Measurements from ENCODE around the gene RASGRF2. TPM values are rescaled to one million over a fixed set of nuclear protein-coding genes. Genes with fewer than 3 reads are reported as not detected.

Gene RASGRF2
- polyA plus RNA-seq, 1 donor from 2014 or later, result 0.42 TPM

GRCh38 chr5:81067406-81067805 lies 107.2 kb downstream of the RASGRF2 start:
- H3K9ac ChIP-seq (ENCODE audit: low read length), result no peak overlapping the region
- H3K27me3 ChIP-seq (ENCODE audit: insufficient read depth, low read depth, low read length), result no peaks in the 10 kb centered on the region
- H3K9me2 ChIP-seq (ENCODE audit: insufficient read depth, low read length), result no peaks in the 10 kb centered on the region
- no peak overlapping the region for H3K4me2 ChIP-seq (ENCODE audit: low read length)
- H3F3A ChIP-seq (ENCODE audit: insufficient read depth, low read length, poor library complexity, severe bottlenecking), result no peaks in the 10 kb centered on the region
- H3K79me2 ChIP-seq (replicated peaks; ENCODE audit: insufficient read depth, low read length), result no peaks in the 10 kb centered on the region
- TF ChIP-seq REST (IDR thresholded peaks at IDR 0.05; ENCODE audit: borderline replicate concordance), result no peak
- TF ChIP-seq TAF1 (IDR thresholded peaks at IDR 0.05; ENCODE audit: low read depth), result no peak
- no peak for TF ChIP-seq EZH2 (IDR thresholded peaks at IDR 0.05; ENCODE audit: borderline replicate concordance, insufficient read depth, low read length, poor library complexity, severe bottlenecking)
- no peak for TF ChIP-seq CTCF (IDR thresholded peaks at IDR 0.05; ENCODE audit: poor library complexity, severe bottlenecking)
- no peak for TF ChIP-seq SMC3 (conservative IDR thresholded peaks at IDR 0.05; ENCODE audit: poor library complexity)
- no peak for TF ChIP-seq EP300 (conservative IDR thresholded peaks at IDR 0.05; ENCODE audit: poor library complexity, severe bottlenecking)
- TF ChIP-seq MXI1 (conservative IDR thresholded peaks at IDR 0.05; ENCODE audit: poor library complexity, severe bottlenecking), result no peak
- TF ChIP-seq POLR2AphosphoS5 (IDR thresholded peaks at IDR 0.05), result no peak
- no peak for TF ChIP-seq RAD21 (conservative IDR thresholded peaks at IDR 0.05)
- H3K9me3 ChIP-seq (ENCODE audit: low read length), result no peaks in the 10 kb centered on the region
- H3K36me3 ChIP-seq (ENCODE audit: insufficient read depth, low read length), result no peaks in the 10 kb centered on the region
- no peak overlapping the region for H3K4me3 ChIP-seq (ENCODE audit: low read length)
- no peak overlapping the region for H3K27ac ChIP-seq (ENCODE audit: low read length)
- no peak overlapping the region for H2AFZ ChIP-seq (ENCODE audit: low read depth, low read length)
- H4K20me1 ChIP-seq (ENCODE audit: insufficient read depth), result no peaks in the 10 kb centered on the region

DNA sequence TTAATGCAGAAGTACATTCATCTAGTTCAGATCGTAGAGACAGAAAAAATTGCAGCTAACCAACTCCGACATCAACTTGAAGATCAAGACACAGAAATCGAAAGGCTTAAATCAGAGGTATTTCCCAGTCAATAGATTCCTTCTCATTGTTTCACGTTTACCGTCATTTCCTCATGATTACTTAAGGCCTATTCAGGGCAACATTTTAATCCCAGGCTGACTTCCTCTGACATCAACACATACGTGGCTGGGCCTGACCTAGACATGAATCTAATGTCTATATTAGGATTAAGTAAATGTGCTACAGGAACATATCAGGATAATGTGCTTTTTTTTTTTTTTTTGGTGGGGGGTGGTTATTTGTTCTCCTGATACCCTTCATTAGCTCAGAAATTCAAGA lies 107.9 kb downstream of the RASGRF2 start:
- no peaks in the 10 kb centered on the region for H3K36me3 ChIP-seq (ENCODE audit: insufficient read depth, low read length)
- no peak overlapping the region for H2AFZ ChIP-seq (ENCODE audit: low read depth, low read length)
- no peaks in the 10 kb centered on the region for H4K20me1 ChIP-seq (ENCODE audit: insufficient read depth)
- no peaks in the 10 kb centered on the region for H3F3A ChIP-seq (ENCODE audit: insufficient read depth, low read length, poor library complexity, severe bottlenecking)
- H3K27ac ChIP-seq (ENCODE audit: low read length), result no peak overlapping the region
- no peak overlapping the region for H3K9ac ChIP-seq (ENCODE audit: low read length)
- H3K4me2 ChIP-seq (ENCODE audit: low read length), result no peak overlapping the region
- H3K27me3 ChIP-seq (ENCODE audit: insufficient read depth, low read depth, low read length), result no peaks in the 10 kb centered on the region
- no peaks in the 10 kb centered on the region for H3K9me2 ChIP-seq (ENCODE audit: insufficient read depth, low read length)
- no peaks in the 10 kb centered on the region for H3K9me3 ChIP-seq (ENCODE audit: low read length)
- no peaks in the 10 kb centered on the region for H3K79me2 ChIP-seq (replicated peaks; ENCODE audit: insufficient read depth, low read length)
- H3K4me3 ChIP-seq (ENCODE audit: low read length), result no peak overlapping the region
- TF ChIP-seq CTCF (IDR thresholded peaks at IDR 0.05; ENCODE audit: poor library complexity, severe bottlenecking), result no peak
- no peak for TF ChIP-seq SMC3 (conservative IDR thresholded peaks at IDR 0.05; ENCODE audit: poor library complexity)
- no peak for TF ChIP-seq MXI1 (conservative IDR thresholded peaks at IDR 0.05; ENCODE audit: poor library complexity, severe bottlenecking)
- no peak for TF ChIP-seq TAF1 (IDR thresholded peaks at IDR 0.05; ENCODE audit: low read depth)
- no peak for TF ChIP-seq REST (IDR thresholded peaks at IDR 0.05; ENCODE audit: borderline replicate concordance)
- TF ChIP-seq POLR2AphosphoS5 (IDR thresholded peaks at IDR 0.05), result no peak
- TF ChIP-seq EZH2 (IDR thresholded peaks at IDR 0.05; ENCODE audit: borderline replicate concordance, insufficient read depth, low read length, poor library complexity, severe bottlenecking), result no peak
- no peak for TF ChIP-seq EP300 (conservative IDR thresholded peaks at IDR 0.05; ENCODE audit: poor library complexity, severe bottlenecking)
- no peak for TF ChIP-seq RAD21 (conservative IDR thresholded peaks at IDR 0.05)
